NOMO-1 treated with DMSO at 0.1 percent for 48 hours (cell line): ENCODE data around the gene NCOA5.
A peak's percentile ranks its signal among the peaks of the same experiment; 100 is the strongest.

Experiments used
- DNase-seq: peaks from one replicate; lab custom pipeline; 2025; ENCODE audit not compliant: unreplicated experiment; lab: John Stamatoyannopoulos, UW

The NCOA5 gene

DNA sequence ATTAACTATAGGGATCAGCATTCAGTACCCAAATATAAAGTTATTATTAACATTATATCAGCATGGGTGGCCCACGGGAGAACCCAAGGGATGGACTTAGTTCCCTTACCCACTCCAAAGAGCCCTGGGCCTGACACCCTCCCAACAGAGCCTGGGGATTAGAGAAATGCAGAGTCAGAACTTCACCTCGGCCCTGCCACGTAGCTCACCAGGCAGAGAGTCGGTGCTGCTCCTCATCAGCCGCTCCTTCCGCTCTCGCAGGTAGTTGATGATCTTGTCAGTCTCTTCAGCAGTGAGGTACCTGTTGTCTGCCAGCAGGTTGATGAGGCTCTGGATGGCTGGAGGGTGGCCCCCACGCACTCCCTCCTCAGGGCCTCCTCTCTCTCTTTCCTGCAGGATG is 26.6 kb downstream of the NCOA5 start:
- no peak for DNase-seq

DNA sequence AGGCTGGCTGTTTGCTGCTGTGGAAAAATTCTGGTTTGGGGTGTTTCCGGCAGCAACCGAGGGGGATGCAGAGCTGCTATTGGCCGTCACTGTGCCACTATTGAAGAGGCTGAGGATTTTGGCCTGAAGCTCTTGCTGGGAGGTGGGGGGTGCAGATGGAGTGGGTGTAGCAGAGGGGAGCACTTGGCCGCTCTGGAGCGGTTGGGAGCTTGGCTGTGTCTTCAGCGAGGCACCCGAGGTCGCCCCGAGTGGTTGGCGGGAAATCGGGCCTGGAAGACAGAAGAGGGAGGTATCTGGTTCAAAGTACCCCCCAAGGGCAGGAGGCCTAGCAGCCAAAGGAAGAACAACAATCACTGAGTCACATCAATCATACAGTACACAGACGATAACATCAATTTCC is 27.1 kb downstream of the NCOA5 start:
- DNase-seq = no peak

DNA sequence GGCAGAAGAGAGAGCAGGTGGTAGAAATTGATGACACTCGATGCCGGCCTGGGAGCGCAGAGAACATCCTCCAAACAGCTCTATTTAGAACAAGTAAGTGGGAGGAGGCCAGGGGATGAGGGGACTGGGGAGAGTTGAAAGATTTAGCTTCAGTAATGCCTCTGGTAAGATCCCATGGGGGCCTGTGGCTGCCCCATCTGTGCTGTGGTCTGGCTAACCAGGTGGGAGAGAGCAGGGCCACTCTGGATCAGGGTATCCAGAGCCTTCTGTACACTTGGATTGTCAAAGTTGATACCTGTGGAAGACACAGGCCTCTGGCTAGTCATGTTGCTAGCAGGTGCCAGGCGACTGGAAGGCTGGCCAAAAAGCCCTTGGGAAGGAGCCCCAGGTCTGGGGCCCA is 27.6 kb downstream of the NCOA5 start:
- no peak for DNase-seq

DNA sequence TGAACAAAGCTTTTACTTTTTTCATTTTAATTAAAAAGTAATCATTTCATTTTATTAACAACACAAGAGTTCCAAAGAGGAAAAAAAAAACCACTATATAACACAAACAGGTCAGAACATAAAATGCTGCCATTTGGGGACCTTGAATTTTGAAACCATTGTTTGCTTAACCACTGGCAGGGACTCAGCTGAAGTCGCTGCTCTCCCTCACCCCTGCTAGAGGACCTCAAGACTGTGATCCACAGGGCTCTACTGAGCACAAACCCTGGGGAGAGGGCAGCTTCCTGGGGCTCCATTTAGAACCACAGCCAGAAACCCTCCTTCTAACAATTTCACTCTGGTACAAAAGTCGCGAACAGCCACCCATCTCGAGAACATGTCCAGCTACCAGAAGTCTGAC is 28.8 kb downstream of the NCOA5 start:
- DNase-seq = no peak

DNA sequence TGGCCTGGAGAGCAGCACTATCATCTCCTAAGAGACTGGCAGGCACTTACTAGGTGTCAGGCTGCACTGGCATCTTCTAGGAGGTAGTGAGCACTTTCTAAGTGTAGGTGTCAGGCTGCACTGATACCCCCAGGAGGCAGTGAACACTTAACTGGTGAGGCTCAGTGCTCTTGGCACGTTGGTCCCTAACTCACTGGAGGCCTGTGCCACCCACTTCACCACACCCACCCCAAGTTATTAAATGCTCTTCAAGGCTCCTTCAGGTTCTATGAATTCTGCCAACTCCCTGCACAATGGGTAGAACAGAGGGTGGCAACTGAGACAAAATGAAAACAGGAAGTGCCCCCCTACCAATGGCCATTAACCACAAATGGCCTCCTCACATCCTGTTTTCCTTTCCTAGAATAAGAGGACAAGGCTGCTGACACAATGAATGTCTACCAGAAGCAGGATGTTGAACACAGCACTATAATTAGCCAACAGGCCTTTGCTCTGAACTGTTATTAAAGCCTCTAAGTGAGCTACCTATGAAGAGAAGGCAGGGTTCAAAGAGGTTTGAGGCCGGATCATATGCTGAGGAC is 29.4 kb downstream of the NCOA5 start:
- DNase-seq = peak; percentile 67

DNA sequence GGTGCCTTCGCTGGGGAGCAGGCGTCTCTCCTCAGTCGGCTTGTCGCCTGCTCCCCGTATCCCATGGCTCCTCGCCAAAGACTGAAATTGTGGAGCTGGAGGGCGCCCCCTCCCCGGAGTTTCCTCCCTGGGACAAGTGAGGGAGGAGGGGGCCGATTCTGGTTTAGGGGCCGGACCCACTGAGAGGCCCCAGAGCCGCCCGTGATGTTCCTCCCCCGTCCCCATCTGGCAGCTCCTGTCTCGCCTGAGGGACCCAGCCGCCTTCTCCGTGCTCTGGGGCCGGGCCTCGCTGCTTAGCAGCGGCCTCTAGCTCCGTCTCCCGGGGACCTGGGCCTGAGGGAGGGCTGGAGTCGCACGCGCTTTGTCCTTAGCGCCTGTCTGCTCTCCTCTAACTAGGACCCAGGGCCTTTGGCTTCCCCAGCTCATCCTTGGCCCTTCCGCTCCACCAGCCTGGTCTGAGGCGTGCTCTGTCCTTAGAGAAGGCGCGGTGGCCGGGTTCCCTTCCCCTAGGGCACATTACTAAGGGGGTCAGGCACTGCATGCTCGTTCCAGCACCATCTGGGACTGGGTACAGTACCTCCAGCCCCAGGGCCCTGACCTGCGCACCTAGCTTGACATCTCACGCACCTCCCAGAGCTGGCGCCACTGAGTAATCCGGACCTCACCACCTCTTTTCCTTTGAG is 31.0 kb downstream of the NCOA5 start:
- no peak for DNase-seq

DNA sequence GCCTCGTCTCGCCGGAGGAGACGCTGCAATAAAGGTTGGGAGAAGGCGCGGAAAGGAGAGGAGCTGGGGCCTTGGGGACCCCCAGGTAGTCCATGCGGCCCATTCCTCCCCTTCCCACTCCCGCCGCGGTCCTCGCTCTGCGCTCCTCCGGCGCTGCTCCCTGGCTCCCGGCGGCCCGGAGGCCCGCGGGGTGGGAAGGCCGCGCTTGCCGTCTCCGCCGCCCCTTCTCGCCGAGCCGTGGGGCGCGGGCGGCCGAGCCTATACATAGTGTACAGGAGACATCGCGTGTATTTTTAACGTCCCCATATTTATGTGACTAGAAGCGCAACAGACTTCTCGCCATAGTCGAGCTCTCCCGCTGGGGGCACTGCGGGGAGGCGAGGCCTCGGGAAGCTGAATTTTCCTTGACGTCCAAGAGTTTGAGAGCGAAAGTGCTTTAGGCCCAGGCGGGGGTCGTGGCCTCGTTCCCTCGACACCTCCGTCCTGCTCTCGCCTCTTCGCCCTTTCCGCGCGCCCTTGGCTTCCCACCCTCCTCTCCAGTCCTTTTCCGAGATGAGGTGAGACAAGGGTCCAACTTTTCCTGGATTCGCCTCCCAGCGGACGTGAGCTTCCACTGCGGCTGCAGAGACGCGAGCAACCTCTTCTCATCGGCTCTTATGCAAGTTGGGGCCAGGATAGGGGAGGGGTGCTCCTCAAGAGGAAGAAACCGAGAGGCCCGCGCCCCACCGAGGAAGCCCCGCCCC is 31.7 kb downstream of the NCOA5 start:
- DNase-seq = peak; percentile 51

DNA sequence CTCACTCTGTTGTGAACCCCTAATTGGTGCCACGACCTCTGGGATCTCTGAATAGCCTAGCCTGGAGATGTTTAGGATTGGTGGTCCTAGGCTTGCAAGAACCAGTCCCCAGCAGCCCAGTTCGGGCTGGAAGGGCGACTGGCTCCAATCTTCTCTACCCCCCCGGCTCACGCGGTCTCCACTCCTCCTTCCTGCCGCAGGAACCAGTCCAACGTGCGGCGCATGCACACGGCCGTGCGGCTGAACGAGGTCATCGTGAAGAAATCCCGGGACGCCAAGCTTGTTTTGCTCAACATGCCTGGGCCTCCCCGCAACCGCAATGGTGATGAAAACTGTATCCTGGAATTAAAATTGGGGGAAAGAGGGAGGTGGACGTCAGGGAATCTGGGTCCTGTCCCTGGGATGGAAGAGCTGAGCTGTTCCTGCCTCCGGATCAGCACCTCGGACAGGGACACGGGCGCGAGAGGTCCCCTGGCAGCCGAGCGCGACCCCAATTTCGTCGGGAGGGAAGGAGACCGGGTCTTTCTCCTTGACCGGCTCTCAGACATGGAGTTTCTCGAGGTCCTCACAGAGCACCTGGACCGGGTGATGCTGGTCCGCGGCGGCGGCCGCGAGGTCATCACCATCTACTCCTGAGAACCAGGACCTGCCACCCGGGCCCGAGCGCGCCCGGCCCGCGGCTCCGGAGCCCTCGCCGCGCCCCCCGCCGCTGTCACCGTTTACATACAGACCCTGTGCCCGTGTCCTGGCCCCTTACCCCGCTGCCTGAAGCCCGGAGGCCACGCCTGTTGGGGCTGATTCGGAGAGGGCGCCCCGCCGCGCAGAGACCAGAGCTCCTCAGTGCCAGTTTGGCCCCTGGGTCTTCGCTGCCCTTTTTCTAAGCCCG is 32.5 kb downstream of the NCOA5 start:
- DNase-seq = no peak

DNA sequence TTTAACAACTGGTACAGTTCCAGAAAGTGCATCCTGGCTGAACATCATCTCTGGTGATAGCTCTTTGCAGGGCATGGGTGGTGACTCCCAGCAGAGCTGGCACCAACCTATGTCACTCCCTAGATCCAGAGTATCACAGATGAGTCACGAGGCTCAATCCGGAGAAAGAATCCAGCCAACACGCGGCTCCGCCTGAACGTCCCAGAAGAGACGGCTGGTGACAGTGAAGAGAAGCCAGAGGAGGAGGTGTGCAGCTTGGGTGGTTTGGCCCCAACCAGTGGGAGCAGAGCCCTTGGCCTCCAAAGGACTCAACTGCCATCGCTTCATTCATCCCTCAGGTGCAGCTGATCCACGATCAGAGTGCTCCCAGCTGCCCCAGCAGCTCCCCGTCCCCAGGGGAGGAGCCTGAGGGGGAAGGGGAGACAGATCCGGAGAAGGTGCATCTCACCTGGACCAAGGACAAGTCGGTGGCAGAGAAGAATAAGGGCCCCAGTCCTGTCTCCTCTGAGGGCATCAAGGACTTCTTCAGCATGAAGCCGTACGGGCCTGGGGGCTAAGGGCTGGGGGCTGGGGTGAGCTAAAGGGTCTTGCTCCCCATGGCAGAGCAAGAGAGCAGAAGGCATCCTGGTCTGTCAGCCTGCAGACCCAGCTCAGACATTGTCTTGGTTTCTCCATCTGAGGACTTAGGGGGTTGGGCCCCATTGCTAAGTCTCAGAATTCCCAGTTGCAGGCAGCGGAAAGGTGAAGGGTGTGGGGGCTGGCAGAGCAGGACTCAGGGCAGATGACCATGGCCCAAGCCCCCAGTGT is 33.5 kb downstream of the NCOA5 start:
- no peak for DNase-seq

DNA sequence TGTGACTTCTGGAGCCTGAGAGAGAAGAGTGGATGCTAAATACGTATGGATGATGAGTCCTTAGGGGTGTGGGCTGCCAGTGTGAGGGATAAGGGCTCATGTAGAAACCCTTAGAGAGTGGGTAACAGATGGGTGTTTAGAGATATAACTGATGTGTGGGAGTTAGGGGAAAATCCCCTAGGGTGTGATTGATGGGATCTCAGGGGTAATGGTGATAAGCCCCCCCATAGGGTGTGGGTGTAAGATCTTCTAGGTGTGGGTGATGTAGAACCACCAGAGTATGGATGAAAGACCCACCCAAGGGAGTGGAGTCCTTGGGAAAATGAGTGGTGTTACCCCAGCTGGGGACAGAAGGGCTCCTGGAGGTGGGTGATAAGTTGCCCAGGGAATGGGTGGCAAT is 34.5 kb downstream of the NCOA5 start:
- no peak for DNase-seq

DNA sequence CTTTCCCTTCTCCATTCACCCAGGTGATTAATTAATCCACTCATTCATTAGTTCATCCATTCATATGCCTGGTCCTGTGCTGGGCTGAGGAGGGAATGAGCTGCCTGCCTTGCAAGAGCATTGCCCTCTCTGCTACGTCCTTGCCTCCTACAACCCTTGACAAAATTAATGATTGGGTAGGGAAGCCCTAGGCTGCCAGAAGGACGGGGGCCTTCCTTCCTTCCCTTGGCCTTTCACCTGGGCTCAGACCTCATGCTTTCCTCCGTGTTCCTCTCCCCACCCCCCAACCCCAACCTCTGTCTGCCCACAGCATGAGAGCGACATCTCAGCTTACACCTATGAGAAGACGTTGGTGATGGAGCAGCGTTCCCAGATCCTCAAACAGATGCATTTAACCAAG is 35.2 kb downstream of the NCOA5 start:
- no peak for DNase-seq

DNA sequence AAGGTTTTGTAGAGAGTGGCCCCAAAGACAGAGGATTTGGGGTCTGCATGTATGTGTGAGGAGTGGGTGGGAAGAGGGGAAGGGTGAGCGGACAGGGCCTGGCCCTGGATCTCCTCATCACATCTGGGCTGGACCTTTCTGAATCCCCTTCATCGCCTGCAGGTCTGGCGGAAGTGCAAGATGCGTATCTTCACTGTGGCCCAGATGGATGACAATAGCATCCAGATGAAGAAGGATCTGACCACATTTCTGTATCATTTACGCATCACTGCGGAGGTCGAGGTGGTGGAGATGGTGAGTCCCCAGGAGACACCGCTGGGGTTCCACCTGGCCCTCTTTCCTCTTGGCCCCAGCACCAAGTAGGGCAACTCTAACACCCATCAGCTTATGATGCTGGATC is 36.3 kb downstream of the NCOA5 start:
- no peak for DNase-seq

DNA sequence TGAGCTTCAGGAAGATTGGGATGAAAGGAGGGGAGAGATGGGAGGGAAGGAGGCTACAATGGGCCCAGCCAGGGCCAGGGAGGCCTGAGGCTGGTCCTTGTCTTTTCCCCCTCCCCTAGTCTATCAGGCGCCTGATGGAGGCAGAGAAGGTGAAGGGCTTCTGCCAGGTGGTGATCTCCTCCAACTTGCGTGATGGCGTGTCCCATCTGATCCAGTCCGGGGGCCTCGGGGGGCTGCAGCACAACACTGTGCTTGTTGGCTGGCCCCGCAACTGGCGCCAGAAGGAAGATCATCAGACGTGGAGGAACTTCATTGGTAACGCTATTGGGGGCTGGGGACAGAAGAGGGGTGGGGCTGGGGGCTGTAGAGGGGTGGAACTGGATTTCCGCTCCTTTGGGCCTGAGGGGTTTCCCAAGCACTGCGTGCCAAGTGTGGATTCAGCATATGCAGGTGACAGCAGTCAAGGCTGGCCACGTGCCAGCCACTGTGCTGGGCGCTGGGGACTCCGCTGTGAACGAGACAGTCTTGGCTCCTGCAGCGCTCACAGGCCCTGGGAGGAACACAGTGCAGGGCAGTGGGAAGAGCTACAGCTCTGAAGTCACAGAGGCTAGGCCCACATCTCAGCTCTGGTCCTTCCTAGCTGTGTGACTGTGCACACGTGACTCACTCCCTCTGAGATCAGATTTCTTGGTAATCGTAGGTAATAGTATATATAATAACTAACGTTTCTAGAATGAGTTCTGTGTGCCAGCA is 38.0 kb downstream of the NCOA5 start:
- DNase-seq = no peak

DNA sequence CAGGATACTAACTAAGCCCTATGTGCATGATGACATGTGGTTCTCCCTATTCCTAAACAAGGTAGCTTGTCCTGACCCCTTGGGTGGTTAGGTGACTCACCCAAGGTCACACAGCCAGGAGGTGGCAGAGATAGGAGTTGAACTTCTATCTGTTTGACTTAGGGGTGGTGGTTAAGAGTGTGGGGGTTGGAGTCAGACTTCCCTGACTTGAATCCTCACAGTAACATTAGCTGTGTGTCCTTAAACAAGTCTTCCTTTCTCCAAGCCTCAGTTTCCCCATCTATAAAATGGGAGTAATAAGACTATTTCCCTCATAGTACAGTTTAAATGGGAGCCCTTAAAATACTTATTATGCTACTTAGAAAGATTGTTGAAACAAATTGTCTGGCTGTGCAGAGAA is 38.9 kb downstream of the NCOA5 start:
- no peak for DNase-seq

DNA sequence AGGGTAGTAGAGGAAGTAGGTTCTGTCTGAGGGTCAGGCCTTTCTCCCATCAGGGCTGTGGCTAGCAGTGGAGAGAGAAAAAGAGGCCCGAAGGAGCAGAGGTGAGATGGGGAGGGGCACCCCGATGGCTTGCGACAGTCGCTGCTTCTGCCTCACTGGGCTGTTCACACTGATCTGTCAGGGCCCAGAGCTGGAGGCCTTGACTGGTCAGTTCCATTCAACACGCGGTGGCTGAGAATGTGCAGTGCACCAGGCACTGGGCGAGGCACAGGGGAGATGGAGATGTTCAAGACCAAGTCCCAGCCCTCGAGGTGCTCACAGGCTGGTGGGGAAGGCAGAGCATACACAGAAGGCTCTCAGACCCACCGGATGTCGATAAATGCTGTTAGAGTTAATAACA is 39.3 kb downstream of the NCOA5 start:
- DNase-seq = no peak

DNA sequence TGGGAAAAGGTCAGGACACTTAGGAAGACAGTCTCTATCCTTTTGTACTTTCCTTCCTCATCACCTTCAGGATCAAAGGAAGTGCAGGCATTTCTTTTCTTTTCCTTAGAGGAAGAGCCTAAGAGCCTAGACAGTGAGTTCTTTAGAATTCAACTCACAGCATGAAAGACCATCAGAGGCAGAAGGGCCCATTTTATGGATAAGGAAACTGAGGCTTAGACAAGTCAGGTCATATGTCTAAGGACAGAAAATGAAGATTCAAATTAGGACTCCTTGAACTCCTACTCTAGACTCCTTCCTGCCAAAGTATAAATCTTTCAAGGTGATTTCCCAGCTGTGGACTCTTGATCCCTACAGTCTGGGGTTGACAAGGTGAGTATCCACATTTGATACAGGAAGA is 39.9 kb downstream of the NCOA5 start:
- DNase-seq = no peak

DNA sequence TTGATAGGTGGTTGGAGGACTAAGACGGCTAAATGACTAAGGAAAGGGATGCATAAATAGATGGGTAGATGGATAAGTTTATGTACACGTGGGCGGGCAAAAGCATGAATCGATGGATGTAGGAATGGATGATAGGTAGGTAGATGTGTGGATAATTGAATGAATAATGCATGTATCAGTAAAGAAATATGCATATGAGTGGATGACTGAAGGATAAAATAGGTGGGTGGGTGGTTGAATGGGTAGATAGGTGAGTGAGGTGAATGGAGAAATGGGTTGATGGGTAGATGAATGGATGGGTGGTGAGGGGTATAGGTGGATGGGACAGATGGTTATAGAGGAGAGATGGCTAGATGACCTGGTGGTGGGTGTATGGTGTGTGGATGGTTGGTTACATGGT is 40.6 kb downstream of the NCOA5 start:
- DNase-seq = no peak

DNA sequence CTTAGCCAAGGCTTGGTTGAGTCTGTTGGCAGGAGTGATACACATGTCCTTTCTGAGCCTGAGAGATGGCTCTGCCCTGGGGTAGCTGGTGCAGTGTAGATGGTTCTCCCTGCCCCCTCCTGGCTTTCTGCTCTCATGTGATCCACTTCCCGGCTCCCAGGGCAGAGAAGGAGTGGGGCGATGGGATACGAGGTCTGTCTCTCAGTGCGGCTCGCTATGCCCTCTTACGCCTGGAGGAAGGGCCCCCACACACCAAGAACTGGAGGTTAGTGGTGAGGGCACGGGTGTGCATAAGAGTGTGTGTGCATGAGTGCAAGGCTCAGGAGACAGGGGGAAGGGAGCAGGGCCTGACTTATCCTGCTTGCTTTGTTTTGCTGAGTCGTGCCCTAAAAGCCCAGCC is 41.9 kb downstream of the NCOA5 start:
- DNase-seq = no peak

DNA sequence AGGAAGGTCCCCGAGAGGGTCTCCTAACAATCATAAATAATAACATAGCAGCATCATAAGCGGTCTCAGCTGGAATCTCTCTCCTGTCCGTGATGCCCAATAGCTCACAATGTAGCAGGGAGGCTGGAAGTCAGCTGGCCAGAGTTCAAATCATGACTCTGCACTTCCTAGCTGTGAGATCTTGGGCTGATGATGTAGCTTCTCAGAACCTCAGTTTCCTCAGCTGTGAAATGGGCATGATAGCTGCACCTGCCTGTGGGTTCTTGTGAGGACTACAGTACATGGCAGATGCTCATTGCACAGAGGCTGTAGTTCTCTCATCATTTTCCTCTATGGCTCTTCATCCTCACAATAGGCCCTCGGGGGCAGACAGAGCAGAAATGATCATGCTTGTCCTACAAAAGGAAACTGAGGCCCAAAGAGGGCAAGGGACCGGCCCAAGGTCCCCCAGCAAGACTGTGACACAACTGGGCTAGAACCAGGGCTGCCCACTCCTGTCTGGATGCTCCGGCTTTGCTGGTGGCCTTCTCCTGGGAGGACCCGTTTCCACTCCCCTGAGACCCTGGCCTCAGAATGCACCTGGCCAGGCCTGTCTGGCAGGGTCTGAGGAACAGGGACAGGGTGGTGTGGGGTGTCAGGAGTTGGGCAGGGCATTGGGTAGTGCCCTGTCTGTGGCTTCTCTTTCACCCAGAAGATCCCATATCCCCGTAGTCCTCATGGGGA is 43.0 kb downstream of the NCOA5 start:
- no peak for DNase-seq
